H9 (cell line): Measurements from ENCODE around the gene ST6GAL1. TPM values are rescaled to one million over a fixed set of nuclear protein-coding genes. Genes with fewer than 3 reads are reported as not detected.

Experiments
- DNase-seq: peaks from one replicate; pipeline ENCODE4 v3.0.0-alpha.2; 2017
- H2AFZ ChIP-seq: one replicate; pipeline ENCODE4 v1.6.1; 2013; ENCODE audit warnings: mild to moderate bottlenecking, low read length, control low read depth, moderate library complexity
- H2AK5ac ChIP-seq: 2 replicates; pipeline ENCODE4 v1.6.1; 2013; ENCODE audit warnings: low read length, control low read depth, mixed read lengths; ENCODE audit not compliant: insufficient read length
- H2BK120ac ChIP-seq: one replicate; pipeline ENCODE4 v1.6.1; 2013; ENCODE audit warnings: low read depth, mild to moderate bottlenecking, low read length, control low read depth, inconsistent platforms; ENCODE audit not compliant: poor library complexity, severe bottlenecking
- H2BK12ac ChIP-seq: 2 replicates; pipeline ENCODE4 v1.6.1; 2013; ENCODE audit warnings: low read length, control low read depth, mixed read lengths, low read depth; ENCODE audit not compliant: insufficient read length
- H2BK15ac ChIP-seq: 2 replicates; pipeline ENCODE4 v1.6.1; 2013; ENCODE audit warnings: low read depth, low read length, control low read depth
- H2BK20ac ChIP-seq: one replicate; pipeline ENCODE4 v1.6.1; 2013; ENCODE audit warnings: low read depth, mild to moderate bottlenecking, low read length, control low read depth, inconsistent platforms; ENCODE audit not compliant: poor library complexity, severe bottlenecking
- H2BK5ac ChIP-seq: 2 replicates; pipeline ENCODE4 v1.6.1; 2013; ENCODE audit warnings: low read length, control low read depth, mixed read lengths; ENCODE audit not compliant: insufficient read length
- H3K14ac ChIP-seq: 2 replicates; pipeline ENCODE4 v1.6.1; 2013; ENCODE audit warnings: low read length, control low read depth; ENCODE audit not compliant: insufficient read depth
- H3K18ac ChIP-seq: 2 replicates; pipeline ENCODE4 v1.6.1; 2013; ENCODE audit warnings: low read depth, mild to moderate bottlenecking, mixed read lengths, low read length, control low read depth; ENCODE audit not compliant: insufficient read length
- H3K23ac ChIP-seq: 2 replicates; pipeline ENCODE4 v1.6.1; 2013; ENCODE audit warnings: low read length, control low read depth, mixed read lengths, low read depth; ENCODE audit not compliant: insufficient read length
- H3K23me2 ChIP-seq: 2 replicates; pipeline ENCODE4 v1.6.1; 2013; ENCODE audit warnings: low read depth, mild to moderate bottlenecking, mixed read lengths, low read length, control low read depth; ENCODE audit not compliant: insufficient read length, poor library complexity, severe bottlenecking
- H3K27ac ChIP-seq: 2 replicates; pipeline ENCODE4 v1.5.1; 2013; ENCODE audit warnings: low read length, control low read depth, mixed read lengths, low read depth; ENCODE audit not compliant: insufficient read length
- H3K27me3 ChIP-seq: 2 replicates; pipeline ENCODE4 v1.6.1; 2013; ENCODE audit warnings: low read length, control low read depth, inconsistent platforms; ENCODE audit not compliant: insufficient read depth
- H3K4ac ChIP-seq: 2 replicates; pipeline ENCODE4 v1.6.1; 2013; ENCODE audit warnings: low read depth, mild to moderate bottlenecking, control low read depth, inconsistent platforms, low read length, moderate library complexity
- H3K4me1 ChIP-seq: 2 replicates; pipeline ENCODE4 v1.6.1; 2013; ENCODE audit warnings: low read length, control low read depth, inconsistent platforms; ENCODE audit not compliant: insufficient read depth
- H3K4me2 ChIP-seq: 2 replicates; pipeline ENCODE4 v1.6.1; 2013; ENCODE audit warnings: low read length, control low read depth, mixed read lengths; ENCODE audit not compliant: insufficient read length, insufficient read depth
- H3K56ac ChIP-seq: 2 replicates; pipeline ENCODE4 v1.6.1; 2013; ENCODE audit warnings: low read depth, mild to moderate bottlenecking, mixed read lengths, low read length, control low read depth; ENCODE audit not compliant: insufficient read length
- H3K79me1 ChIP-seq: 2 replicates; pipeline ENCODE4 v1.6.1; 2013; ENCODE audit warnings: low read depth, mild to moderate bottlenecking, moderate library complexity, low read length, control low read depth, inconsistent platforms; ENCODE audit not compliant: insufficient read depth, poor library complexity, severe bottlenecking
- H3K79me2 ChIP-seq: 2 replicates; pipeline ENCODE4 v1.6.1; 2013; ENCODE audit warnings: low read length, control low read depth, inconsistent platforms; ENCODE audit not compliant: insufficient read depth
- H3K9ac ChIP-seq: 2 replicates; pipeline ENCODE4 v1.6.1; 2013; ENCODE audit warnings: low read length, control low read depth, mixed read lengths; ENCODE audit not compliant: insufficient read length; ENCODE audit errors: extremely low read depth
- H3K9me3 ChIP-seq: one replicate; pipeline ENCODE4 v1.6.1; 2013; ENCODE audit warnings: low read depth, low read length, inconsistent platforms; ENCODE audit not compliant: control insufficient read depth
- H3T11ph ChIP-seq: one replicate; pipeline ENCODE4 v1.6.1; 2013; ENCODE audit warnings: mild to moderate bottlenecking, low read length, control low read depth, inconsistent platforms
- H4K20me1 ChIP-seq: one replicate; pipeline ENCODE4 v1.6.1; 2013; ENCODE audit not compliant: control insufficient read depth, insufficient read length, insufficient read depth
- H4K5ac ChIP-seq: 2 replicates; pipeline ENCODE4 v1.6.1; 2013; ENCODE audit warnings: low read depth, mild to moderate bottlenecking, mixed read lengths, low read length, control low read depth; ENCODE audit not compliant: insufficient read length
- H4K8ac ChIP-seq: replicated peaks from 2 replicates; pipeline ENCODE4 v1.6.1; 2013; ENCODE audit warnings: low read length, control low read depth, mixed read lengths, low read depth; ENCODE audit not compliant: insufficient read length
- H4K91ac ChIP-seq: 2 replicates; pipeline ENCODE4 v1.6.1; 2013; ENCODE audit warnings: low read depth, mild to moderate bottlenecking, moderate library complexity, mixed read lengths, low read length, control low read depth; ENCODE audit not compliant: insufficient read length
- H3K27ac Mint-ChIP-seq, 3 experiments: 2 replicates in 2 of 3; 3 replicates in 1 of 3; pipeline ENCODE4 v1.8.0; 2020 to 2021; ENCODE audit warnings: mixed read lengths in 3 of 3, mild to moderate bottlenecking in 1 of 3, moderate library complexity in 1 of 3
- H3K27me3 Mint-ChIP-seq: 2 replicates; pipeline ENCODE4 v1.8.0; 2021; ENCODE audit warnings: low read depth, mild to moderate bottlenecking, moderate library complexity, mixed read lengths
- H3K36me3 Mint-ChIP-seq, 3 experiments: 2 replicates in 2 of 3; 3 replicates in 1 of 3; pipeline ENCODE4 v1.8.0; 2020 to 2021; ENCODE audit warnings: low read depth in 3 of 3, mixed read lengths in 3 of 3; ENCODE audit not compliant: insufficient read depth in 1 of 3
- H3K4me1 Mint-ChIP-seq, 2 experiments: 2 replicates each; pipeline ENCODE4 v1.8.0; 2020; ENCODE audit warnings: mixed read lengths in 2 of 2
- H3K4me3 Mint-ChIP-seq, 2 experiments: 2 replicates in 1 of 2; 3 replicates in 1 of 2; pipeline ENCODE4 v1.8.0; 2020 to 2021; ENCODE audit warnings: mild to moderate bottlenecking in 2 of 2, mixed read lengths in 2 of 2, moderate library complexity in 1 of 2
- H3K9me3 Mint-ChIP-seq, 2 experiments: 2 replicates in 1 of 2; 3 replicates in 1 of 2; pipeline ENCODE4 v1.8.0; 2020; ENCODE audit warnings: mild to moderate bottlenecking in 2 of 2, mixed read lengths in 2 of 2, moderate library complexity in 1 of 2
- WGBS: extraction: QIAGEN DNeasy Blood & Tissue Kit; methylation state at CpG from one replicate; pipeline ENCODE4 v1.1.7; 2013; ENCODE audit warnings: missing lambda C conversion rate, low lambda C conversion rate, mixed read lengths; ENCODE audit not compliant: insufficient read length; ENCODE audit errors: extremely low coverage; 5-methylcytosine and 5-hydroxymethylcytosine counted together
- total RNA-seq: library from RNA; stranded (reverse); gene quantifications from 2 replicates; pipeline ENCODE4 v1.2.1, GENCODE V29; 2021
- TF ChIP-seq, protein P1 (sequence below): fragments of 200-600 bp; sonication (generic); conservative IDR thresholded peaks from 3 replicates; pipeline ENCODE4 v1.8.0; 2021; ENCODE audit warnings: antibody characterized with exemption, mild to moderate bottlenecking

The ST6GAL1 gene
- total RNA-seq, 1 experiment from 2014 or later, result 139 TPM

DNA sequence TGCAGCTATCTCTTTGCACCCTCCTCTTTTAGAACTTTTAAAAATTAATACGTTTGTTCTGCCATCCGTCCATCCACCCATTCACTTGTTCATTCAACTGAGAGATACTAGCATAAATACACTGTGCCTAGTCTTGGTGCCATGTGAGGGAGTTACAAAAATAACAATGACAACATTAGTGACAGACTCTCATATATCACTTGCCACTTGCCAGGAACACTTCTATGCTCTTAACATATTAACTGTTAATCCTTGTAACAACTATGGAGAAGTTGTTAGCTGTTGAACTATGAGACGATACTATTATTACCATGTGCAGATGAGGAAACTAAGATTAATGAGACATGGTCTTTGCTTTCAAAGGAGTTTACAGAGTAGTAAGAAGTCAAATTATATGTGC is 175.4 kb downstream of the ST6GAL1 start:
- Histone ChIP-seq H2AK5ac (no peak overlapping the region), H2AFZ (no peak overlapping the region), H3K4me2 (no peak overlapping the region), H3T11ph (no peak overlapping the region), H2BK120ac (no peak overlapping the region), H4K20me1 (peaks cover 3% of the 10 kb centered on the region), H3K79me2 (no peaks in the 10 kb centered on the region), H3K9me3 (no peaks in the 10 kb centered on the region), H3K56ac (no peak overlapping the region), H3K79me1 (no peaks in the 10 kb centered on the region), H3K27ac (no peak overlapping the region), H3K4me1 (peaks cover 7% of the 10 kb centered on the region; the same call in 1 of the 2 replicates), H3K23ac (no peak overlapping the region), H4K5ac (no peak overlapping the region), H3K23me2 (no peaks in the 10 kb centered on the region), H2BK20ac (no peak overlapping the region), H3K9ac (no peak overlapping the region), H3K14ac (no peak overlapping the region), H2BK12ac (no peak overlapping the region), H2BK15ac (no peak overlapping the region), H4K8ac (no peak overlapping the region), H4K91ac (no peak overlapping the region), H2BK5ac (no peak overlapping the region), H3K27me3 (no peaks in the 10 kb centered on the region), H3K4ac (no peak overlapping the region), H3K18ac (no peak overlapping the region)
- Mint-ChIP-seq H3K9me3 (no peaks in the 10 kb centered on the region; a peak in 1 of 5 replicates), H3K27ac (no peak overlapping the region), H3K4me1 (peaks cover 8 to 12% of the 10 kb centered on the region in 2 experiments), H3K36me3 (no peaks in the 10 kb centered on the region; a peak in 1 of 7 replicates), H3K4me3 (no peak overlapping the region), H3K27me3 (no peaks in the 10 kb centered on the region)
- TF ChIP-seq, protein P1, sequence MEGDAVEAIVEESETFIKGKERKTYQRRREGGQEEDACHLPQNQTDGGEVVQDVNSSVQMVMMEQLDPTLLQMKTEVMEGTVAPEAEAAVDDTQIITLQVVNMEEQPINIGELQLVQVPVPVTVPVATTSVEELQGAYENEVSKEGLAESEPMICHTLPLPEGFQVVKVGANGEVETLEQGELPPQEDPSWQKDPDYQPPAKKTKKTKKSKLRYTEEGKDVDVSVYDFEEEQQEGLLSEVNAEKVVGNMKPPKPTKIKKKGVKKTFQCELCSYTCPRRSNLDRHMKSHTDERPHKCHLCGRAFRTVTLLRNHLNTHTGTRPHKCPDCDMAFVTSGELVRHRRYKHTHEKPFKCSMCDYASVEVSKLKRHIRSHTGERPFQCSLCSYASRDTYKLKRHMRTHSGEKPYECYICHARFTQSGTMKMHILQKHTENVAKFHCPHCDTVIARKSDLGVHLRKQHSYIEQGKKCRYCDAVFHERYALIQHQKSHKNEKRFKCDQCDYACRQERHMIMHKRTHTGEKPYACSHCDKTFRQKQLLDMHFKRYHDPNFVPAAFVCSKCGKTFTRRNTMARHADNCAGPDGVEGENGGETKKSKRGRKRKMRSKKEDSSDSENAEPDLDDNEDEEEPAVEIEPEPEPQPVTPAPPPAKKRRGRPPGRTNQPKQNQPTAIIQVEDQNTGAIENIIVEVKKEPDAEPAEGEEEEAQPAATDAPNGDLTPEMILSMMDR, result no peak
- no peak for DNase-seq
- no CpG with 5 or more reads among the region's 3 CpGs for WGBS
